DMS 273 (cell line): ENCODE data around the gene E2F3.

Experiments
- DNase-seq: peaks from one replicate; lab custom pipeline; 2025; ENCODE audit not compliant: unreplicated experiment; lab: John Stamatoyannopoulos, UW

Gene E2F3

GRCh38 chr6:20402092-20402341 is 338 bp downstream of the E2F3 start:
- DNase-seq, result no peak

GRCh38 chr6:20402342-20403069 is 827 bp downstream of the E2F3 start:
- peak; percentile 83 for DNase-seq

- peak; percentile 97 for DNase-seq
Observed at GRCh38 chr6:20403070-20403765, 1.5 kb downstream of the E2F3 start.

GRCh38 chr6:20403766-20404640 is 2.3 kb downstream of the E2F3 start:
- peak; percentile 79 for DNase-seq

- peak; percentile 89 for DNase-seq
Observed at GRCh38 chr6:20404641-20405032, 3.0 kb downstream of the E2F3 start.

GRCh38 chr6:20408851-20409250 is 7.2 kb downstream of the E2F3 start:
- no peak for DNase-seq

- DNase-seq, result no peak
Observed at GRCh38 chr6:20409427-20409971, 7.8 kb downstream of the E2F3 start.

- DNase-seq, result no peak
Observed at GRCh38 chr6:20411544-20411943, 9.9 kb downstream of the E2F3 start.

GRCh38 chr6:20411953-20412681 is 10.4 kb downstream of the E2F3 start:
- no peak for DNase-seq

GRCh38 chr6:20412682-20413073 is 11.0 kb downstream of the E2F3 start:
- no peak for DNase-seq

- no peak for DNase-seq
Observed at GRCh38 chr6:20413826-20414225, 12.1 kb downstream of the E2F3 start.

- DNase-seq, result no peak
Observed at GRCh38 chr6:20414711-20415110, 13.0 kb downstream of the E2F3 start.

- DNase-seq, result no peak
Observed at GRCh38 chr6:20415304-20415703, 13.6 kb downstream of the E2F3 start.

- no peak for DNase-seq
Observed at GRCh38 chr6:20415712-20416454, 14.2 kb downstream of the E2F3 start.

- no peak for DNase-seq
Observed at GRCh38 chr6:20416567-20417345, 15.1 kb downstream of the E2F3 start.

- no peak for DNase-seq
Observed at GRCh38 chr6:20417819-20418218, 16.1 kb downstream of the E2F3 start.

GRCh38 chr6:20426177-20427082 is 24.8 kb downstream of the E2F3 start:
- DNase-seq, result no peak

- no peak for DNase-seq
Observed at GRCh38 chr6:20427856-20428255, 26.2 kb downstream of the E2F3 start.

- peak; percentile 54 for DNase-seq
Observed at GRCh38 chr6:20432692-20433091, 31.0 kb downstream of the E2F3 start.
